NB4 (cell line): ENCODE measurements around the gene DAD1.

Source experiments
- TF ChIP-seq, protein P1 (sequence below): IDR thresholded peaks from one replicate; pipeline ENCODE4 v1.5.1; 2012; ENCODE audit warnings: low read depth, low read length
- TF ChIP-seq, protein P2 (sequence below): IDR thresholded peaks from 2 replicates; pipeline ENCODE4 v1.6.1; 2011; ENCODE audit warnings: low read depth, low read length

DNA sequence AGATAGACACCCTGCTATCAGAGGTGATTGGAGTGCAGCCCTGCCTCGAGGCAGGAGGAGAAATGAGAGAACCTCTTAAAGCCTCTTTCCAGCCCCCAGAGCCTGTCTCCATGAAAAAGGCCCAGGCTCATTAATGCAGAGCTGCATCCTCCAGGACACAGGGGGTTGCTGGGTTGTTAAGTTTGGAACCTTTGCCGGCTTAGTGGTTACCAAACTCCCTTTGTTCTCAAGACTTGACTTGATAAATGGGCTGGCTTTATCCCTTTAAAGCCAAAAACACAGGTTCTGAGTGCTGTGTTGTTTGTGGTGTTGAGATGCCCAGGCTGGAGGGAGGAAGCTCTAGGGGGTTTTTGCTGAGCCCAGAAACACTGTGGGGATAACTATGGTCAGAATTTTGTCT lies 71.0 kb downstream of the DAD1 start:
- TF ChIP-seq, protein P1, sequence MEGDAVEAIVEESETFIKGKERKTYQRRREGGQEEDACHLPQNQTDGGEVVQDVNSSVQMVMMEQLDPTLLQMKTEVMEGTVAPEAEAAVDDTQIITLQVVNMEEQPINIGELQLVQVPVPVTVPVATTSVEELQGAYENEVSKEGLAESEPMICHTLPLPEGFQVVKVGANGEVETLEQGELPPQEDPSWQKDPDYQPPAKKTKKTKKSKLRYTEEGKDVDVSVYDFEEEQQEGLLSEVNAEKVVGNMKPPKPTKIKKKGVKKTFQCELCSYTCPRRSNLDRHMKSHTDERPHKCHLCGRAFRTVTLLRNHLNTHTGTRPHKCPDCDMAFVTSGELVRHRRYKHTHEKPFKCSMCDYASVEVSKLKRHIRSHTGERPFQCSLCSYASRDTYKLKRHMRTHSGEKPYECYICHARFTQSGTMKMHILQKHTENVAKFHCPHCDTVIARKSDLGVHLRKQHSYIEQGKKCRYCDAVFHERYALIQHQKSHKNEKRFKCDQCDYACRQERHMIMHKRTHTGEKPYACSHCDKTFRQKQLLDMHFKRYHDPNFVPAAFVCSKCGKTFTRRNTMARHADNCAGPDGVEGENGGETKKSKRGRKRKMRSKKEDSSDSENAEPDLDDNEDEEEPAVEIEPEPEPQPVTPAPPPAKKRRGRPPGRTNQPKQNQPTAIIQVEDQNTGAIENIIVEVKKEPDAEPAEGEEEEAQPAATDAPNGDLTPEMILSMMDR, result no peak
- TF ChIP-seq, protein P2, sequence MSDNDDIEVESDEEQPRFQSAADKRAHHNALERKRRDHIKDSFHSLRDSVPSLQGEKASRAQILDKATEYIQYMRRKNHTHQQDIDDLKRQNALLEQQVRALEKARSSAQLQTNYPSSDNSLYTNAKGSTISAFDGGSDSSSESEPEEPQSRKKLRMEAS, result no peak
